HCT116 (cell line): ENCODE data around the gene TSPYL6.

Source experiments
- CEBPB ChIP-seq: IDR thresholded peaks from 2 replicates; pipeline ENCODE4 v1.6.1; 2012; ENCODE audit warnings: low read depth
- CTCF ChIP-seq, 3 experiments: fragments of 200-600 bp in 1 of 3; sonication (generic) in 1 of 3; IDR thresholded peaks in 2 of 3; conservative IDR thresholded peaks in 1 of 3; 2 replicates each; pipeline ENCODE4 v1.5.1; 2012 to 2017; ENCODE audit warnings: low read depth in 2 of 3, low read length in 2 of 3, antibody characterized with exemption in 1 of 3, borderline replicate concordance in 1 of 3, control low read depth in 1 of 3, mild to moderate bottlenecking in 1 of 3, mixed read lengths in 1 of 3, mixed run types in 1 of 3, moderate library complexity in 1 of 3; ENCODE audit not compliant: insufficient read depth in 1 of 3
- POLR2A ChIP-seq: IDR thresholded peaks from 2 replicates; pipeline ENCODE4 v1.7.0; 2011; ENCODE audit warnings: borderline replicate concordance; ENCODE audit not compliant: insufficient read depth, insufficient read length; ENCODE audit errors: extremely low read depth
- RAD21 ChIP-seq: IDR thresholded peaks from 2 replicates; pipeline ENCODE4 v1.6.1; 2012; ENCODE audit warnings: low read depth, mild to moderate bottlenecking
- SP1 ChIP-seq: IDR thresholded peaks from 2 replicates; pipeline ENCODE4 v1.6.1; 2012; ENCODE audit warnings: low read depth
- YY1 ChIP-seq: IDR thresholded peaks from 2 replicates; pipeline ENCODE4 v1.6.1; 2011; ENCODE audit warnings: low read length, low read depth, moderate library complexity, mild to moderate bottlenecking; ENCODE audit not compliant: insufficient replicate concordance; ENCODE audit errors: extremely low read depth
- ZNF274 ChIP-seq: fragments of 200-500 bp; sonication (Bioruptor generic); IDR thresholded peaks from 2 replicates; pipeline ENCODE4 v1.6.1; 2014; ENCODE audit warnings: mild to moderate bottlenecking, low read depth, low read length, inconsistent platforms

DNA sequence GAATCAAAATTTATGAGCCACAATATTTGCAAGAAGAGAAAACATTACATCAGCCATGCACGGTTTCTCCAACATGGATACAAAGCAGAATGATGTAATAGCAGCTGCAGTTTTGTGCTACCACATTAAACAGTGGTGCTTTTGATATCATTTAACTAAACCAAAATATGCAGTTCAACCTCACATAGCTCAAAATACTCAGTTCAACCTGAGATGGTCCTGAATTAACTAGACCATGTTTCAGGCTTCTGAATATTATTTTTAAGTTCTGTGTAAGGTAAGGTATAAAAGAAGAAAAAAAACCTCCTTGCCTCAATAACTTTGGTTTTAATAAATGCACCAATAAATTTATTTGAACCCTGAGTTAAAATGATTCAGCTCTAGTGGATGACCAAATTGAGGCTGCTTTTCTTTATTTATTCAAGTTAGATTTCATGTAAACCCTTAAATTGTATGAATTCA, 18.8 kb upstream of the TSPYL6 start:
- TF ChIP-seq YY1 (no peak), CTCF (IDR thresholded peaks at IDR 0.05 in 2 of 3, conservative IDR thresholded peaks at IDR 0.05 in 1 of 3; ENCODE audit: borderline replicate concordance in 1 of 3, insufficient read depth in 1 of 3, low read depth in 2 of 3, low read length in 2 of 3) (no peak), POLR2A (no peak), SP1 (no peak), RAD21 (no peak), CEBPB (peak; percentile 40; the same call in 1 of the 2 replicates), ZNF274 (no peak)
